Measurements from ENCODE around the gene SIAH3. TPM values are rescaled to one million over a fixed set of nuclear protein-coding genes. Genes with fewer than 3 reads are reported as not detected.

SIAH3 gene
- polyA plus RNA-seq, 4 donors, result 0.81 to 0.97 (median 0.91) TPM

GRCh38 chr13:45825387-45825650 is 26.2 kb downstream of the SIAH3 start:
- no peak for DNase-seq (ENCODE audit: low read depth in 4 of 4, low spot score in 2 of 4)

GRCh38 chr13:45823583-45823982 is 28.0 kb downstream of the SIAH3 start:
- DNase-seq (ENCODE audit: low read depth in 4 of 4, low spot score in 2 of 4), result no peak

GRCh38 chr13:45821811-45822210 is 29.7 kb downstream of the SIAH3 start:
- no peak for DNase-seq (ENCODE audit: low read depth in 4 of 4, low spot score in 2 of 4)

GRCh38 chr13:45820106-45820838 is 31.3 kb downstream of the SIAH3 start:
- DNase-seq (ENCODE audit: low read depth in 4 of 4, low spot score in 2 of 4), result no peak

- no peak for DNase-seq (ENCODE audit: low read depth in 4 of 4, low spot score in 2 of 4)
Observed at GRCh38 chr13:45817833-45818232, 33.7 kb downstream of the SIAH3 start.

GRCh38 chr13:45816427-45816826 is 35.1 kb downstream of the SIAH3 start:
- no peak for DNase-seq (ENCODE audit: low read depth in 4 of 4, low spot score in 2 of 4)

GRCh38 chr13:45812695-45813372 is 38.7 kb downstream of the SIAH3 start:
- DNase-seq (ENCODE audit: low read depth in 4 of 4, low spot score in 2 of 4), result no peak

- no peak for DNase-seq (ENCODE audit: low read depth in 4 of 4, low spot score in 2 of 4)
Observed at GRCh38 chr13:45811891-45812694, 39.5 kb downstream of the SIAH3 start.

GRCh38 chr13:45809801-45810394 is 41.7 kb downstream of the SIAH3 start:
- no peak for DNase-seq (ENCODE audit: low read depth in 4 of 4, low spot score in 2 of 4)

- DNase-seq (ENCODE audit: low read depth in 4 of 4, low spot score in 2 of 4), result no peak
Observed at GRCh38 chr13:45808925-45809324, 42.6 kb downstream of the SIAH3 start.

GRCh38 chr13:45807520-45808099 is 43.9 kb downstream of the SIAH3 start:
- DNase-seq (ENCODE audit: low read depth in 4 of 4, low spot score in 2 of 4), result no peak

GRCh38 chr13:45800485-45800884 is 51.1 kb downstream of the SIAH3 start:
- no peak for DNase-seq (ENCODE audit: low read depth in 4 of 4, low spot score in 2 of 4)

GRCh38 chr13:45799451-45799850 is 52.1 kb downstream of the SIAH3 start:
- no peak for DNase-seq (ENCODE audit: low read depth in 4 of 4, low spot score in 2 of 4)

GRCh38 chr13:45798851-45799250 is 52.7 kb downstream of the SIAH3 start:
- DNase-seq (ENCODE audit: low read depth in 4 of 4, low spot score in 2 of 4), result no peak

- DNase-seq (ENCODE audit: low read depth in 4 of 4, low spot score in 2 of 4), result no peak
Observed at GRCh38 chr13:45796426-45797235, 54.9 kb downstream of the SIAH3 start.

GRCh38 chr13:45792827-45793303 is 58.7 kb downstream of the SIAH3 start:
- DNase-seq (ENCODE audit: low read depth in 4 of 4, low spot score in 2 of 4), result no peak

- no peak for DNase-seq (ENCODE audit: low read depth in 4 of 4, low spot score in 2 of 4)
Observed at GRCh38 chr13:45788011-45788410, 63.5 kb downstream of the SIAH3 start.

- no peak for DNase-seq (ENCODE audit: low read depth in 4 of 4, low spot score in 2 of 4)
Observed at GRCh38 chr13:45787346-45787745, 64.2 kb downstream of the SIAH3 start.

GRCh38 chr13:45786293-45786920 is 65.1 kb downstream of the SIAH3 start:
- no peak for DNase-seq (ENCODE audit: low read depth in 4 of 4, low spot score in 2 of 4)

Data from left renal cortex interstitium (tissue), 4 donors.